Lower leg skin (tissue), 4 donors: ENCODE measurements around the gene SOAT1. TPM values are rescaled to one million over a fixed set of nuclear protein-coding genes. Genes with fewer than 3 reads are reported as not detected.

Experiments
- DNase-seq, 2 donors: peaks; one replicate each; pipeline ENCODE4 v3.0.0-alpha.2; 2019; ENCODE audit warnings: low spot score in 2 of 2
- H3K4me3 ChIP-seq: fragments of 200-600 bp; sonication (generic); 2 replicates; pipeline ENCODE4 v1.5.1; 2017; ENCODE audit warnings: mild to moderate bottlenecking, low read depth; ENCODE audit not compliant: poor library complexity, severe bottlenecking
- CTCF ChIP-seq, 3 donors: fragments of 450-650 bp; IDR thresholded peaks; one replicate each; pipeline ENCODE4 v1.5.1; 2016; ENCODE audit warnings: antibody characterized with exemption in 3 of 3, mild to moderate bottlenecking in 3 of 3, moderate library complexity in 2 of 3
- POLR2A ChIP-seq, 2 donors: fragments of 450-650 bp; IDR thresholded peaks; one replicate each; pipeline ENCODE4 v1.6.1; 2016 to 2017; ENCODE audit warnings: antibody characterized with exemption in 2 of 2, mild to moderate bottlenecking in 1 of 2, moderate library complexity in 1 of 2
- WGBS, 2 donors: methylation state at CpG; one replicate each; pipeline ENCODE4 v1.1.5; 2018; 5-methylcytosine and 5-hydroxymethylcytosine counted together
- intact Hi-C: fragments of 100-400 bp; cut with DNase I; formaldehyde crosslinking; loops from one replicate; pipeline ENCODE4 v1.15.0; 2023; ENCODE audit warnings: low total_unique reads
- total RNA-seq, 4 donors: library from RNA; depleted of rRNA; stranded (reverse); fragments of >200 nt; gene quantifications; one replicate each; pipeline ENCODE4 v1.1.0, GENCODE V29; 2016

Gene SOAT1
- total RNA-seq, 4 donors from 2014 or later, result 4.6 to 34.4 (median 17.7) TPM

GRCh38 chr1:179321533-179322216, 28.1 kb downstream of the SOAT1 start:
- intact Hi-C loops, result no loop called here
- DNase-seq, result no peak
- WGBS, 2 donors, result 95 to 97% methylated on average over 5 of the region's 5 CpGs
- no peak overlapping the region for H3K4me3 ChIP-seq
- TF ChIP-seq POLR2A (IDR thresholded peaks at IDR 0.05) (no peak), CTCF (IDR thresholded peaks at IDR 0.05) (no peak)

GRCh38 chr1:179322557-179322956, 29.0 kb downstream of the SOAT1 start:
- TF ChIP-seq CTCF (IDR thresholded peaks at IDR 0.05) (no peak), POLR2A (IDR thresholded peaks at IDR 0.05) (no peak)
- intact Hi-C loops, result no loop called here
- 84 to 85% methylated on average over 3 of the region's 3 CpGs for WGBS, 2 donors
- DNase-seq, result no peak
- H3K4me3 ChIP-seq, result no peak overlapping the region

GRCh38 chr1:179323436-179323835, 29.8 kb downstream of the SOAT1 start:
- no peak for DNase-seq
- TF ChIP-seq CTCF (IDR thresholded peaks at IDR 0.05), result no peak
- WGBS, 2 donors, result 89 to 93% methylated on average over 4 of the region's 4 CpGs
- intact Hi-C loops, result no loop called here
- no peak overlapping the region for H3K4me3 ChIP-seq

- 72 to 89% methylated on average over 2 of the region's 2 CpGs for WGBS, 2 donors
- no peak for TF ChIP-seq POLR2A (IDR thresholded peaks at IDR 0.05)
- no peak for DNase-seq
- intact Hi-C loops, result no loop called here
- H3K4me3 ChIP-seq, result no peak overlapping the region
Measured at GRCh38 chr1:179325836-179326235, 32.2 kb downstream of the SOAT1 start.

- no peak for DNase-seq
- no peak overlapping the region for H3K4me3 ChIP-seq
- 94% methylated on average over 3 of the region's 3 CpGs for WGBS, 2 donors
- TF ChIP-seq POLR2A (IDR thresholded peaks at IDR 0.05) (no peak), CTCF (IDR thresholded peaks at IDR 0.05) (no peak)
- intact Hi-C loops, result no loop called here
Measured at GRCh38 chr1:179326746-179327145, 33.1 kb downstream of the SOAT1 start.

- TF ChIP-seq CTCF (IDR thresholded peaks at IDR 0.05) (no peak), POLR2A (IDR thresholded peaks at IDR 0.05) (no peak)
- H3K4me3 ChIP-seq, result no peak overlapping the region
- DNase-seq, result no peak
- 93 to 95% methylated on average over 7 of the region's 7 CpGs for WGBS, 2 donors
- intact Hi-C loops, result no loop called here
Measured at GRCh38 chr1:179327196-179327595, 33.6 kb downstream of the SOAT1 start.
